ENCODE results near the gene CHST4. TPM values are rescaled to one million over a fixed set of nuclear protein-coding genes. Genes with fewer than 3 reads are reported as not detected.
"Not testable (repeated sequence)": the region's sequence is repeated elsewhere in the genome, so short reads cannot be mapped to it uniquely, and the experiment has no call there.

The CHST4 gene
- total RNA-seq, 1 donor from 2014 or later = not detected

GRCh38 chr16:71555230-71555891 is 29.1 kb downstream of the CHST4 start:
- Histone ChIP-seq H3K27me3 (no peaks in the 10 kb centered on the region), H3K9me3 (no peaks in the 10 kb centered on the region), H3K36me3 (no peaks in the 10 kb centered on the region), H3K4me3 (no peak overlapping the region), H3K4me1 (no peaks in the 10 kb centered on the region), H3K27ac (no peak overlapping the region)
- TF ChIP-seq CTCF (IDR thresholded peaks at IDR 0.05) (no peak), POLR2A (IDR thresholded peaks at IDR 0.05) (no peak), POLR2AphosphoS5 (IDR thresholded peaks at IDR 0.05; ENCODE audit: insufficient read depth in 1 of 2, low read depth in 1 of 2) (no peak)
- intact Hi-C loops (cut with DNase I) = no loop called here
- no peak for DNase-seq (ENCODE audit: extremely low spot score in 2 of 2)

GRCh38 chr16:71557299-71557698 is 31.1 kb downstream of the CHST4 start:
- intact Hi-C loops (cut with DNase I) = no loop called here
- no peak overlapping the region for H3K4me3 ChIP-seq
- H3K9me3 ChIP-seq = no peaks in the 10 kb centered on the region
- no peak for TF ChIP-seq POLR2A (IDR thresholded peaks at IDR 0.05)
- no peak for TF ChIP-seq CTCF (IDR thresholded peaks at IDR 0.05)
- TF ChIP-seq POLR2AphosphoS5 (IDR thresholded peaks at IDR 0.05; ENCODE audit: insufficient read depth in 1 of 2, low read depth in 1 of 2) = no peak
- no peaks in the 10 kb centered on the region for H3K4me1 ChIP-seq
- DNase-seq (ENCODE audit: extremely low spot score in 2 of 2) = no peak
- no peak overlapping the region for H3K27ac ChIP-seq
- no peaks in the 10 kb centered on the region for H3K27me3 ChIP-seq
- H3K36me3 ChIP-seq = no peaks in the 10 kb centered on the region

GRCh38 chr16:71557954-71558582 is 31.8 kb downstream of the CHST4 start:
- no peak for DNase-seq (ENCODE audit: extremely low spot score in 2 of 2)
- Histone ChIP-seq H3K36me3 (no peaks in the 10 kb centered on the region), H3K4me3 (no peak overlapping the region), H3K27ac (no peak overlapping the region), H3K4me1 (no peaks in the 10 kb centered on the region), H3K9me3 (no peaks in the 10 kb centered on the region), H3K27me3 (no peaks in the 10 kb centered on the region)
- TF ChIP-seq POLR2AphosphoS5 (IDR thresholded peaks at IDR 0.05; ENCODE audit: insufficient read depth in 1 of 2, low read depth in 1 of 2) = no peak
- no peak for TF ChIP-seq CTCF (IDR thresholded peaks at IDR 0.05)
- TF ChIP-seq POLR2A (IDR thresholded peaks at IDR 0.05) = no peak
- intact Hi-C loops (cut with DNase I) = no loop called here

GRCh38 chr16:71559855-71560254 is 33.6 kb downstream of the CHST4 start:
- Histone ChIP-seq H3K36me3 (no peaks in the 10 kb centered on the region), H3K27me3 (no peaks in the 10 kb centered on the region), H3K27ac (no peak overlapping the region), H3K9me3 (no peaks in the 10 kb centered on the region), H3K4me3 (no peak overlapping the region), H3K4me1 (no peaks in the 10 kb centered on the region)
- intact Hi-C loops (cut with DNase I) = no loop called here
- no peak for TF ChIP-seq CTCF (IDR thresholded peaks at IDR 0.05)
- TF ChIP-seq POLR2A (IDR thresholded peaks at IDR 0.05) = no peak
- TF ChIP-seq POLR2AphosphoS5 (IDR thresholded peaks at IDR 0.05; ENCODE audit: insufficient read depth in 1 of 2, low read depth in 1 of 2) = no peak
- no peak for DNase-seq (ENCODE audit: extremely low spot score in 2 of 2)

- H3K27me3 ChIP-seq; DNase-seq (ENCODE audit: extremely low spot score in 2 of 2); H3K9me3 ChIP-seq; H3K4me3 ChIP-seq; H3K4me1 ChIP-seq; H3K36me3 ChIP-seq; intact Hi-C loops (cut with DNase I); H3K27ac ChIP-seq: not testable (repeated sequence)
These were observed 35.7 kb downstream of the CHST4 start for GRCh38 chr16:71561886-71562285.

Data from vagina (tissue), 2 donors.